Smooth muscle cell (in vitro differentiated cells): Measurements from ENCODE around the gene RBCK1. TPM values are rescaled to one million over a fixed set of nuclear protein-coding genes. Genes with fewer than 3 reads are reported as not detected.

Experiments
- DNase-seq: peaks from one replicate; lab custom pipeline; 2025; ENCODE audit not compliant: unreplicated experiment; lab: John Stamatoyannopoulos, UW
- H2AFZ ChIP-seq: fragments of 200-600 bp; sonication (generic); 2 replicates; pipeline ENCODE4 v1.6.0; 2016; ENCODE audit warnings: antibody characterized with exemption, low read depth, mild to moderate bottlenecking
- H3F3A ChIP-seq: fragments of 200-600 bp; sonication (generic); 2 replicates; pipeline ENCODE4 v1.6.0; 2017; ENCODE audit warnings: antibody characterized with exemption, low read depth
- H3K27ac ChIP-seq: fragments of 200-600 bp; sonication (generic); 2 replicates; pipeline ENCODE4 v1.5.1; 2016; ENCODE audit warnings: low read depth, mild to moderate bottlenecking
- H3K27me3 ChIP-seq: fragments of 200-600 bp; sonication (generic); 2 replicates; pipeline ENCODE4 v1.6.1; 2016; ENCODE audit warnings: low read depth, mild to moderate bottlenecking
- H3K36me3 ChIP-seq: fragments of 200-600 bp; sonication (generic); 2 replicates; pipeline ENCODE4 v1.5.1; 2016; ENCODE audit warnings: low read depth
- H3K4me1 ChIP-seq: fragments of 200-600 bp; sonication (generic); 2 replicates; pipeline ENCODE4 v1.5.1; 2016; ENCODE audit warnings: low read depth
- H3K4me2 ChIP-seq: fragments of 200-600 bp; sonication (generic); 2 replicates; pipeline ENCODE4 v1.6.0; 2016; ENCODE audit warnings: mild to moderate bottlenecking
- H3K4me3 ChIP-seq: fragments of 200-600 bp; sonication (generic); 2 replicates; pipeline ENCODE4 v1.5.1; 2016; ENCODE audit warnings: mild to moderate bottlenecking
- H3K79me2 ChIP-seq: fragments of 200-600 bp; sonication (generic); 2 replicates; pipeline ENCODE4 v1.6.0; 2016; ENCODE audit warnings: low read depth, mild to moderate bottlenecking
- H3K9ac ChIP-seq: fragments of 200-600 bp; sonication (generic); 2 replicates; pipeline ENCODE4 v1.6.0; 2016; ENCODE audit warnings: low read depth
- H3K9me3 ChIP-seq: fragments of 200-600 bp; sonication (generic); replicated peaks from 2 replicates; pipeline ENCODE4 v1.5.1; 2016; ENCODE audit warnings: low read depth
- H4K20me1 ChIP-seq: fragments of 200-600 bp; sonication (generic); 2 replicates; pipeline ENCODE4 v1.6.0; 2016; ENCODE audit warnings: low read depth
- CTCF ChIP-seq: fragments of 200-600 bp; sonication (generic); IDR thresholded peaks from 2 replicates; pipeline ENCODE4 v1.5.1; 2017; ENCODE audit warnings: borderline replicate concordance, mild to moderate bottlenecking, antibody characterized with exemption; ENCODE audit not compliant: insufficient read depth, poor library complexity, severe bottlenecking
- WGBS: methylation state at CpG from one replicate; pipeline ENCODE4 v1.1.7; 2016; ENCODE audit warnings: low lambda C conversion rate; 5-methylcytosine and 5-hydroxymethylcytosine counted together
- polyA plus RNA-seq: library from polyadenylated mRNA; unstranded; fragments of >200 nt; fragmentation: Nextera tagmentation; extraction: Ambion mirVana; gene quantifications from 2 replicates; pipeline ENCODE4 v1.2.1, GENCODE V29; 2016
- total RNA-seq: library from RNA; depleted of rRNA; stranded (reverse); fragments of >200 nt; gene quantifications from 2 replicates; pipeline ENCODE4 v1.2.3, GENCODE V29; 2014

RBCK1 gene
- total and polyA plus RNA-seq, 2 experiments from 2014 or later, result 43.0 to 53.9 TPM

DNA sequence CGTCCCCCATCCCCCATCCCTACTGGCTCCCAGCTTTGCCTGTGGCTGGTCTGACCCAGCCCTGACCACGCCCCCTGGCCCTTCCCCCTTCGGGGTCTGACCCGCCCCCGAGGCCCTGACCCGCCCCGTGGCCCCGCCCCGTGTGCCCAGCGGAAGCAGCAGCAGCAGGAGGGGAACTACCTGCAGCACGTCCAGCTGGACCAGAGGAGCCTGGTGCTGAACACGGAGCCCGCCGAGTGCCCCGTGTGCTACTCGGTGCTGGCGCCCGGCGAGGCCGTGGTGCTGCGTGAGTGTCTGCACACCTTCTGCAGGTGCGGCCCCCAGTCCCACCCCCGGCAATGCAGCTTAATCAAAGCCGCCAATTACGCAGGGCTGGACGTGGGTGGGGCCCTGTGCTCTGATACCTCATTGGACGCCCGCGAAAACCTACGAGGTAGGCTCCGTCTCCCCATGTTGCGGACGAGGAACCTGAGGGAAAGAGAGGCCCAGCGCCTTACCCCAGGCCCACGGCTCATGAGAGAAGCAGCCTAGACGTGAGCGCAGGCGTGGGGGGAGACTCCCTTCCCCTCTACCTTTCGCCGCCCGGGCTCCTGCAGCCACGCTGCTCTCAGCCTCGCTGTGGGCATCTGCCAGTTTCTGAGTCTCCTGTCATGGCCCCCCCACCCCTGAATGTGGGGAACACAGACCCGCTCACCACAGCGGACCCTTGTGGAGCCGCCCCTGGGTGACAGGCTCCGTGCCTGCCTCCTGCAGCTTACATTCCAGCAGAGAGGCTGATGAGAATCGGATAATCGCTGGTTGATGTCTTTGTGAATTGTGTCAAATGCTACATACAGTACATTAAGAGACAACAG, 12.8 kb downstream of the RBCK1 start:
- H3K4me1 ChIP-seq, result no peaks in the 10 kb centered on the region
- peaks cover 3% of the 10 kb centered on the region for H4K20me1 ChIP-seq
- no peak overlapping the region for H3K27ac ChIP-seq
- DNase-seq, result no peak
- H3K79me2 ChIP-seq, result no peaks in the 10 kb centered on the region
- no peak overlapping the region for H3K4me2 ChIP-seq
- no peaks in the 10 kb centered on the region for H3K36me3 ChIP-seq
- H3K9ac ChIP-seq, result no peak overlapping the region
- H3K27me3 ChIP-seq, result no peaks in the 10 kb centered on the region
- H3K4me3 ChIP-seq, result no peak overlapping the region
- no peaks in the 10 kb centered on the region for H3K9me3 ChIP-seq
- H2AFZ ChIP-seq, result no peak overlapping the region
- TF ChIP-seq CTCF, result no peak
- no peaks in the 10 kb centered on the region for H3F3A ChIP-seq
- 96% methylated on average over 48 of the region's 49 CpGs for WGBS

- TF ChIP-seq CTCF, result no peak
- no peak overlapping the region for H3K9ac ChIP-seq
- H3K27me3 ChIP-seq, result no peaks in the 10 kb centered on the region
- H3K27ac ChIP-seq, result no peak overlapping the region
- H3K36me3 ChIP-seq, result no peaks in the 10 kb centered on the region
- no peaks in the 10 kb centered on the region for H3K9me3 ChIP-seq
- H3K79me2 ChIP-seq, result no peaks in the 10 kb centered on the region
- no peaks in the 10 kb centered on the region for H3K4me1 ChIP-seq
- DNase-seq, result no peak
- no peak overlapping the region for H2AFZ ChIP-seq
- WGBS, result over 99% methylated on average over 8 of the region's 8 CpGs
- H3K4me3 ChIP-seq, result no peak overlapping the region
- H3K4me2 ChIP-seq, result no peak overlapping the region
- no peaks in the 10 kb centered on the region for H3F3A ChIP-seq
- H4K20me1 ChIP-seq, result peaks cover 3% of the 10 kb centered on the region
Measured at GRCh38 chr20:421685-422250, 13.7 kb downstream of the RBCK1 start.

DNA sequence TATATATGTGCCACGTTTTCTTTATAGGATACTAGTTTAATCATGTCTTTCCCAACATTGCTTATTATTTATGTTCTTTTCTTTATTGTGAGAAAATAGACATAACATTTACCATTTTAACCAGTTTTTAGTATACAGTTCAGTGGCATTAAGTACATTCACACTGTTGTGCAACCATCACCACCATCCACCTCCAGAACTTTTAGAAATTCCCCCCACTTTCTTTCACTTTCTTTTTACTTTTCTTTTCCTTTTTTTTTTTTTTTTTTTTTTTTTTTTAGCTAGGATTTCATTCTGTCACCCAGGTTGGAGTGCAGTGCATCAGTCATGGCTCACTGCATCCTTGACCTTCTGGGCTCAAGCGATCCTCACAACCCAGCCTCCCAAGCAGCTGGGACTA, 18.5 kb downstream of the RBCK1 start:
- Histone ChIP-seq H3K27ac (no peak overlapping the region), H3K36me3 (no peaks in the 10 kb centered on the region), H4K20me1 (no peaks in the 10 kb centered on the region), H3K4me3 (no peak overlapping the region), H3K4me1 (no peaks in the 10 kb centered on the region), H2AFZ (no peak overlapping the region), H3K4me2 (no peak overlapping the region), H3K79me2 (no peaks in the 10 kb centered on the region), H3K9me3 (no peaks in the 10 kb centered on the region), H3F3A (peaks cover 5% of the 10 kb centered on the region), H3K9ac (no peak overlapping the region), H3K27me3 (no peaks in the 10 kb centered on the region)
- 98% methylated on average over 2 of the region's 2 CpGs for WGBS
- TF ChIP-seq CTCF, result no peak
- DNase-seq, result no peak
